ENCODE measurements around the gene TACC2.

GRCh38 chr10:122253605-122254004 is 264.6 kb downstream of the TACC2 start:
- TF ChIP-seq EZH2phosphoT487 (IDR thresholded peaks at IDR 0.05; ENCODE audit: unreplicated experiment) (no peak), ZNF114 (CRISPR knock-in tag; IDR thresholded peaks at IDR 0.05) (no peak), POLR2AphosphoS5 (IDR thresholded peaks at IDR 0.05; ENCODE audit: low read depth) (no peak), EZH2 (IDR thresholded peaks at IDR 0.05; ENCODE audit: low read depth, unreplicated experiment) (no peak), REST (IDR thresholded peaks at IDR 0.05; ENCODE audit: unreplicated experiment) (no peak), ETS1 (IDR thresholded peaks at IDR 0.05) (no peak)
- TF ChIP-seq, protein P1, sequence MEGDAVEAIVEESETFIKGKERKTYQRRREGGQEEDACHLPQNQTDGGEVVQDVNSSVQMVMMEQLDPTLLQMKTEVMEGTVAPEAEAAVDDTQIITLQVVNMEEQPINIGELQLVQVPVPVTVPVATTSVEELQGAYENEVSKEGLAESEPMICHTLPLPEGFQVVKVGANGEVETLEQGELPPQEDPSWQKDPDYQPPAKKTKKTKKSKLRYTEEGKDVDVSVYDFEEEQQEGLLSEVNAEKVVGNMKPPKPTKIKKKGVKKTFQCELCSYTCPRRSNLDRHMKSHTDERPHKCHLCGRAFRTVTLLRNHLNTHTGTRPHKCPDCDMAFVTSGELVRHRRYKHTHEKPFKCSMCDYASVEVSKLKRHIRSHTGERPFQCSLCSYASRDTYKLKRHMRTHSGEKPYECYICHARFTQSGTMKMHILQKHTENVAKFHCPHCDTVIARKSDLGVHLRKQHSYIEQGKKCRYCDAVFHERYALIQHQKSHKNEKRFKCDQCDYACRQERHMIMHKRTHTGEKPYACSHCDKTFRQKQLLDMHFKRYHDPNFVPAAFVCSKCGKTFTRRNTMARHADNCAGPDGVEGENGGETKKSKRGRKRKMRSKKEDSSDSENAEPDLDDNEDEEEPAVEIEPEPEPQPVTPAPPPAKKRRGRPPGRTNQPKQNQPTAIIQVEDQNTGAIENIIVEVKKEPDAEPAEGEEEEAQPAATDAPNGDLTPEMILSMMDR (conservative IDR thresholded peaks at IDR 0.05; ENCODE audit: low read depth in 2 of 2): no peak
